Measurements from ENCODE around the gene LDLRAD3.

GRCh38 chr11:35945137-35945518, 1.3 kb downstream of the LDLRAD3 start:
- TF ChIP-seq CTCF (IDR thresholded peaks at IDR 0.05) (no peak), POLR2A (IDR thresholded peaks at IDR 0.05) (peak in 1 of 2 donors; percentile 4)
